ENCODE data around the gene GLRX3. TPM values are rescaled to one million over a fixed set of nuclear protein-coding genes. Genes with fewer than 3 reads are reported as not detected.

The GLRX3 gene
- total RNA-seq, 1 experiment from 2014 or later, result 142 TPM

DNA sequence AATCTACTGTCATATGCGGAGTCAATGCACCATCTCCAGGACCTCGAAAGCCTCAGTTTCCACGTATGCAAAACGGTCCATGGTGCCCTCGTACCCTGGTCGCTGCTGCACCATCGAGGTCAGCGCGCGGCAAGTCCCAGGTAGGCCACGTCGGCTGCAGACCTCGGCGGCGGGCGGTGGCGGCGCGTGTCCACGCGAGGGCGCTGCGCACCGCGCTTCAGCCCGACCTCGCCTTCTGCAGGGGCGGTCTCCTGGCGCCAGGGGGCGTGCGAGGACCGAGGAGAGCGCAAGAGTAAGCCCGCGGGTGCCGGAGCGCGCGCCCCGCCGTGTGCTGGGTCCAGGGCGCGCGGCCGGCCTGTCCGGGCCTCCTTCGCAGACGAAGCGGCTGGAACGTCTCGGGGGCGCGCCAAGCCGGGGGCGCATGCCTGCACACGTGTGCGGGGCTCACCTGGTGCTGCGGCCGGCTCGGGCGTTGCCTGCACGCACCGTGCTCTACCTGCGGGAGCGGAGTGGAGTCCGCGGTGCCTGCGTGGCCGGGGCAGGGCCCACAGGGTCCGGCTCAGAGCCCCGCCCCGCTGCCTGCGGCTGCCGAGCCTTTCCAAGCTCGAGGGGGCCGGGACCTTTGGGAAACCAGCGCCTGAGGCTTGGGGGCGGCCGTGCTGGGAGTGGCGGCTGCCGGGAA is 54.0 kb downstream of the GLRX3 start (continued):
- TF ChIP-seq, protein P1, sequence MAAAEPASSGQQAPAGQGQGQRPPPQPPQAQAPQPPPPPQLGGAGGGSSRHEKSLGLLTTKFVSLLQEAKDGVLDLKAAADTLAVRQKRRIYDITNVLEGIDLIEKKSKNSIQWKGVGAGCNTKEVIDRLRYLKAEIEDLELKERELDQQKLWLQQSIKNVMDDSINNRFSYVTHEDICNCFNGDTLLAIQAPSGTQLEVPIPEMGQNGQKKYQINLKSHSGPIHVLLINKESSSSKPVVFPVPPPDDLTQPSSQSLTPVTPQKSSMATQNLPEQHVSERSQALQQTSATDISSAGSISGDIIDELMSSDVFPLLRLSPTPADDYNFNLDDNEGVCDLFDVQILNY (CRISPR knock-in tag; IDR thresholded peaks at IDR 0.05), result peak; percentile 82

DNA sequence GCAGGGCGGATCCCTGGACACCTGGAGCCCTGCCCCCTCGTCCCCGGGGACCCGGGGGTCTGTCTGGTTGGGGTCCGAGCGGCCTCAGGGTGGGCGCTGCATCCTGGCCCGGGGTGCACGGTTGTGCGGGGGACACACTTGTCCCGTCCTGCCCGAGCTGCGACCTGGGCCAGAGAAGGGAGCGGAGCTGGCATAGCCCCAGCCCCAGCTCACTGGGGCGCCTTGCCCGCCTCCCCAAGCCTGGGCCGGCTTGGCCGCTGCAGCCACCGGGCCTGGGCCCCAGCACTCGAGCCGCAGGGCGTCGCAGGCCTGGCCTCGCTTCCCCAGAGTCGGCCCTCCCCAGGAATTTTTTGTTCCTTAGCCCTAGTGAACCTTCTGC is 54.5 kb downstream of the GLRX3 start:
- ChIA-PET CTCF (interaction anchor here (0.8 to 2.7 kb wide), 4 partner anchors 11 to 1685 kb away, joined by 3 to 10 read pairs (median 6); partner anchors contain the start of gene C10orf143), POLR2A (no interaction called here)
- H3K4me3 Mint-ChIP-seq, result peak overlapping the region; percentile 60
- no peak overlapping the region for H3K27ac Mint-ChIP-seq
- DNase-seq (ENCODE audit: low spot score), result no peak
- TF ChIP-seq, protein P2, sequence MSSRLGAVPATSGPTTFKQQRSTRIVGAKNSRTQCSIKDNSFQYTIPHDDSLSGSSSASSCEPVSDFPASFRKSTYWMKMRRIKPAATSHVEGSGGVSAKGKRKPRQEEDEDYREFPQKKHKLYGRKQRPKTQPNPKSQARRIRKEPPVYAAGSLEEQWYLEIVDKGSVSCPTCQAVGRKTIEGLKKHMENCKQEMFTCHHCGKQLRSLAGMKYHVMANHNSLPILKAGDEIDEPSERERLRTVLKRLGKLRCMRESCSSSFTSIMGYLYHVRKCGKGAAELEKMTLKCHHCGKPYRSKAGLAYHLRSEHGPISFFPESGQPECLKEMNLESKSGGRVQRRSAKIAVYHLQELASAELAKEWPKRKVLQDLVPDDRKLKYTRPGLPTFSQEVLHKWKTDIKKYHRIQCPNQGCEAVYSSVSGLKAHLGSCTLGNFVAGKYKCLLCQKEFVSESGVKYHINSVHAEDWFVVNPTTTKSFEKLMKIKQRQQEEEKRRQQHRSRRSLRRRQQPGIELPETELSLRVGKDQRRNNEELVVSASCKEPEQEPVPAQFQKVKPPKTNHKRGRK (CRISPR knock-in tag; IDR thresholded peaks at IDR 0.05; ENCODE audit: borderline replicate concordance), result no peak
- TF ChIP-seq, protein P3, sequence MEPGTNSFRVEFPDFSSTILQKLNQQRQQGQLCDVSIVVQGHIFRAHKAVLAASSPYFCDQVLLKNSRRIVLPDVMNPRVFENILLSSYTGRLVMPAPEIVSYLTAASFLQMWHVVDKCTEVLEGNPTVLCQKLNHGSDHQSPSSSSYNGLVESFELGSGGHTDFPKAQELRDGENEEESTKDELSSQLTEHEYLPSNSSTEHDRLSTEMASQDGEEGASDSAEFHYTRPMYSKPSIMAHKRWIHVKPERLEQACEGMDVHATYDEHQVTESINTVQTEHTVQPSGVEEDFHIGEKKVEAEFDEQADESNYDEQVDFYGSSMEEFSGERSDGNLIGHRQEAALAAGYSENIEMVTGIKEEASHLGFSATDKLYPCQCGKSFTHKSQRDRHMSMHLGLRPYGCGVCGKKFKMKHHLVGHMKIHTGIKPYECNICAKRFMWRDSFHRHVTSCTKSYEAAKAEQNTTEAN (CRISPR knock-in tag; IDR thresholded peaks at IDR 0.05), result no peak
- TF ChIP-seq, protein P4, sequence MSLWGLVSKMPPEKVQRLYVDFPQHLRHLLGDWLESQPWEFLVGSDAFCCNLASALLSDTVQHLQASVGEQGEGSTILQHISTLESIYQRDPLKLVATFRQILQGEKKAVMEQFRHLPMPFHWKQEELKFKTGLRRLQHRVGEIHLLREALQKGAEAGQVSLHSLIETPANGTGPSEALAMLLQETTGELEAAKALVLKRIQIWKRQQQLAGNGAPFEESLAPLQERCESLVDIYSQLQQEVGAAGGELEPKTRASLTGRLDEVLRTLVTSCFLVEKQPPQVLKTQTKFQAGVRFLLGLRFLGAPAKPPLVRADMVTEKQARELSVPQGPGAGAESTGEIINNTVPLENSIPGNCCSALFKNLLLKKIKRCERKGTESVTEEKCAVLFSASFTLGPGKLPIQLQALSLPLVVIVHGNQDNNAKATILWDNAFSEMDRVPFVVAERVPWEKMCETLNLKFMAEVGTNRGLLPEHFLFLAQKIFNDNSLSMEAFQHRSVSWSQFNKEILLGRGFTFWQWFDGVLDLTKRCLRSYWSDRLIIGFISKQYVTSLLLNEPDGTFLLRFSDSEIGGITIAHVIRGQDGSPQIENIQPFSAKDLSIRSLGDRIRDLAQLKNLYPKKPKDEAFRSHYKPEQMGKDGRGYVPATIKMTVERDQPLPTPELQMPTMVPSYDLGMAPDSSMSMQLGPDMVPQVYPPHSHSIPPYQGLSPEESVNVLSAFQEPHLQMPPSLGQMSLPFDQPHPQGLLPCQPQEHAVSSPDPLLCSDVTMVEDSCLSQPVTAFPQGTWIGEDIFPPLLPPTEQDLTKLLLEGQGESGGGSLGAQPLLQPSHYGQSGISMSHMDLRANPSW (CRISPR knock-in tag; conservative IDR thresholded peaks at IDR 0.05; ENCODE audit: low read depth), result no peak
- TF ChIP-seq FOXJ3 (CRISPR knock-in tag; IDR thresholded peaks at IDR 0.05; ENCODE audit: borderline replicate concordance) (no peak), RORB (CRISPR knock-in tag; IDR thresholded peaks at IDR 0.05) (no peak), OVOL2 (CRISPR knock-in tag; IDR thresholded peaks at IDR 0.05; ENCODE audit: borderline replicate concordance) (no peak)
- H3K27me3 Mint-ChIP-seq (ENCODE audit: low read depth), result peaks cover 14% of the 10 kb centered on the region
- no peaks in the 10 kb centered on the region for H3K4me1 Mint-ChIP-seq
- H3K9me3 Mint-ChIP-seq, result no peaks in the 10 kb centered on the region
- ATAC-seq, result peak; percentile 19
- peaks cover 10% of the 10 kb centered on the region; the same call in 1 of the 2 replicates for H3K36me3 Mint-ChIP-seq

DNA sequence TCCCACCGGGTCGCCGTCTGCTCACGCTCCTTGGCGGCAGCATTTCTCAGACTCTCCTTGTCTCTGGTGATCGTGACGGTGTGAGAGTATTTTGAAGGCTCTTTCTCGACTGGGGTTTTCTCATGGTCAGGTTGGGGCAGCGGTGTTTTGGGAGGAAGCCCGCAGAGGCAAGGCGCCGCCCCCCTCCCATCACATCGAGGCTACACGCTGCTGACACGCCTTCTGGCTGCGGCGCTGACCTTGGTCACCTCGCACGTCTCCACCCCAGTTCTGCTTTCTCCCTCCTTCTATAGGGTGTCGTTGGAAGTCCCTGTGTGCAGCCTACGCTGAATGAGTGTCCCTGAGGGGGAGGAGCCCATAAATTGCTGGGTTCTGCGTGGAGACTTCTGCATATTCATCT is 55.2 kb downstream of the GLRX3 start:
- peaks cover 5% of the 10 kb centered on the region; the same call in 1 of the 2 replicates for H3K9me3 Mint-ChIP-seq
- peaks cover 12% of the 10 kb centered on the region; the same call in 1 of the 2 replicates for H3K36me3 Mint-ChIP-seq
- TF ChIP-seq, protein P5, sequence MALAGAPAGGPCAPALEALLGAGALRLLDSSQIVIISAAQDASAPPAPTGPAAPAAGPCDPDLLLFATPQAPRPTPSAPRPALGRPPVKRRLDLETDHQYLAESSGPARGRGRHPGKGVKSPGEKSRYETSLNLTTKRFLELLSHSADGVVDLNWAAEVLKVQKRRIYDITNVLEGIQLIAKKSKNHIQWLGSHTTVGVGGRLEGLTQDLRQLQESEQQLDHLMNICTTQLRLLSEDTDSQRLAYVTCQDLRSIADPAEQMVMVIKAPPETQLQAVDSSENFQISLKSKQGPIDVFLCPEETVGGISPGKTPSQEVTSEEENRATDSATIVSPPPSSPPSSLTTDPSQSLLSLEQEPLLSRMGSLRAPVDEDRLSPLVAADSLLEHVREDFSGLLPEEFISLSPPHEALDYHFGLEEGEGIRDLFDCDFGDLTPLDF (CRISPR knock-in tag; IDR thresholded peaks at IDR 0.05), result no peak
- TF ChIP-seq ZNF423 (CRISPR knock-in tag; IDR thresholded peaks at IDR 0.05) (no peak), MYBL2 (CRISPR knock-in tag; IDR thresholded peaks at IDR 0.05) (no peak)
- TF ChIP-seq, protein P6, sequence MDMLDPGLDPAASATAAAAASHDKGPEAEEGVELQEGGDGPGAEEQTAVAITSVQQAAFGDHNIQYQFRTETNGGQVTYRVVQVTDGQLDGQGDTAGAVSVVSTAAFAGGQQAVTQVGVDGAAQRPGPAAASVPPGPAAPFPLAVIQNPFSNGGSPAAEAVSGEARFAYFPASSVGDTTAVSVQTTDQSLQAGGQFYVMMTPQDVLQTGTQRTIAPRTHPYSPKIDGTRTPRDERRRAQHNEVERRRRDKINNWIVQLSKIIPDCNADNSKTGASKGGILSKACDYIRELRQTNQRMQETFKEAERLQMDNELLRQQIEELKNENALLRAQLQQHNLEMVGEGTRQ (CRISPR knock-in tag; IDR thresholded peaks at IDR 0.05), result no peak
- TF ChIP-seq, protein P7, sequence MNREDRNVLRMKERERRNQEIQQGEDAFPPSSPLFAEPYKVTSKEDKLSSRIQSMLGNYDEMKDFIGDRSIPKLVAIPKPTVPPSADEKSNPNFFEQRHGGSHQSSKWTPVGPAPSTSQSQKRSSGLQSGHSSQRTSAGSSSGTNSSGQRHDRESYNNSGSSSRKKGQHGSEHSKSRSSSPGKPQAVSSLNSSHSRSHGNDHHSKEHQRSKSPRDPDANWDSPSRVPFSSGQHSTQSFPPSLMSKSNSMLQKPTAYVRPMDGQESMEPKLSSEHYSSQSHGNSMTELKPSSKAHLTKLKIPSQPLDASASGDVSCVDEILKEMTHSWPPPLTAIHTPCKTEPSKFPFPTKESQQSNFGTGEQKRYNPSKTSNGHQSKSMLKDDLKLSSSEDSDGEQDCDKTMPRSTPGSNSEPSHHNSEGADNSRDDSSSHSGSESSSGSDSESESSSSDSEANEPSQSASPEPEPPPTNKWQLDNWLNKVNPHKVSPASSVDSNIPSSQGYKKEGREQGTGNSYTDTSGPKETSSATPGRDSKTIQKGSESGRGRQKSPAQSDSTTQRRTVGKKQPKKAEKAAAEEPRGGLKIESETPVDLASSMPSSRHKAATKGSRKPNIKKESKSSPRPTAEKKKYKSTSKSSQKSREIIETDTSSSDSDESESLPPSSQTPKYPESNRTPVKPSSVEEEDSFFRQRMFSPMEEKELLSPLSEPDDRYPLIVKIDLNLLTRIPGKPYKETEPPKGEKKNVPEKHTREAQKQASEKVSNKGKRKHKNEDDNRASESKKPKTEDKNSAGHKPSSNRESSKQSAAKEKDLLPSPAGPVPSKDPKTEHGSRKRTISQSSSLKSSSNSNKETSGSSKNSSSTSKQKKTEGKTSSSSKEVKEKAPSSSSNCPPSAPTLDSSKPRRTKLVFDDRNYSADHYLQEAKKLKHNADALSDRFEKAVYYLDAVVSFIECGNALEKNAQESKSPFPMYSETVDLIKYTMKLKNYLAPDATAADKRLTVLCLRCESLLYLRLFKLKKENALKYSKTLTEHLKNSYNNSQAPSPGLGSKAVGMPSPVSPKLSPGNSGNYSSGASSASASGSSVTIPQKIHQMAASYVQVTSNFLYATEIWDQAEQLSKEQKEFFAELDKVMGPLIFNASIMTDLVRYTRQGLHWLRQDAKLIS (CRISPR knock-in tag; IDR thresholded peaks at IDR 0.05; ENCODE audit: borderline replicate concordance), result no peak
- CTCF ChIA-PET, result interaction anchor here (0.8 to 2.7 kb wide), 2 partner anchors 12 to 51 kb away, joined by 3 to 10 read pairs; no protein-coding TSS in a partner anchor
- DNase-seq (ENCODE audit: low spot score) (no peak), ATAC-seq (no peak)
- no peaks in the 10 kb centered on the region for H3K4me1 Mint-ChIP-seq
- H3K27ac Mint-ChIP-seq, result no peak overlapping the region
- H3K27me3 Mint-ChIP-seq (ENCODE audit: low read depth), result peaks cover 14% of the 10 kb centered on the region
- POLR2A ChIA-PET, result no interaction called here
- peak overlapping the region; percentile 60 for H3K4me3 Mint-ChIP-seq
